ENCODE measurements around the gene TXNRD2.

DNA sequence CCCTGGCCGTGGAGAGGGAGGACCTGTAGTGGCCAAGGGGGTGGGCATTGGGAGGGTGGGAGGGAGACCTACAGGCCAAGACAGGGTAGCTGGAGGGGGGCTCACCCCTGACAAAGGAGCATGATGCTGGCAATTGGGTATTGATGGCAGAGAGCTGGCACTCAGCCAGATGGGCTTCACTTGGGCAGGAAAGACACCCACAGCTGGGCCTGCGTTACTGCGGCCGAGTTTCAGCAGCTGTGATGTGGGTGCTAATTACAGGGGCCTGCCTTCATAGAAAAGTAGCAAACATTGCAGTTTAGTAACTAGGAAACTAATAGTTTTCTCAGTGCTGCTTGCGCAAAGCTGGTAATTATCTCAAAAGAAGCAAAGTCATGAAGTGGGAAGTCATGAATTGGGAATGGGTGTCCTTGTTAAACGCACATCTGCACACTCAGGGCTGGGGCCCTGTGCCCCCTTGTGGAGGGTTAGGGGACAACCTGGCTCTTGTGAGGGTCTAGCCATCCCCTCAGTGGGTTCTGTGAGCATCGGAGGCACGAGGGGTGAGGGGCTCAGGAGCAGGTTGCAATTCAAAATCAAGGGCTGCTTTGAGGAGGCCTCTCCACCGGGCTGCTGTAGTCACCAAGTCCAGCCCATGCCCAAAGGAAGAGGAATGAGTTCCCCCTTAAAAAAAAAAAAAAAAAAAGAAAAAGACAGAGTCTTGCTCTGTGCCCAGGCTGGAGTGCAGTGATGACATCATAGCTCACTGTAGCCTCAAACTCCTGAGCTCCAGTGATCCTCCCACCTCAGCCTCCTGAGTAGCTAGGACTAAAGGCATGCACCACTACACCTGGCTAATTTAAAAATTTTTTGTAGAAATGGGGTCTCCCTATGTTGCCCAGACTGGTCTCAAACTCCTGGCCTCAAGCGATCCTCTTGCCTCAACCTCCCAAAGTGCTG, 24.4 kb upstream of the TXNRD2 start:
- TF ChIP-seq, protein P1, sequence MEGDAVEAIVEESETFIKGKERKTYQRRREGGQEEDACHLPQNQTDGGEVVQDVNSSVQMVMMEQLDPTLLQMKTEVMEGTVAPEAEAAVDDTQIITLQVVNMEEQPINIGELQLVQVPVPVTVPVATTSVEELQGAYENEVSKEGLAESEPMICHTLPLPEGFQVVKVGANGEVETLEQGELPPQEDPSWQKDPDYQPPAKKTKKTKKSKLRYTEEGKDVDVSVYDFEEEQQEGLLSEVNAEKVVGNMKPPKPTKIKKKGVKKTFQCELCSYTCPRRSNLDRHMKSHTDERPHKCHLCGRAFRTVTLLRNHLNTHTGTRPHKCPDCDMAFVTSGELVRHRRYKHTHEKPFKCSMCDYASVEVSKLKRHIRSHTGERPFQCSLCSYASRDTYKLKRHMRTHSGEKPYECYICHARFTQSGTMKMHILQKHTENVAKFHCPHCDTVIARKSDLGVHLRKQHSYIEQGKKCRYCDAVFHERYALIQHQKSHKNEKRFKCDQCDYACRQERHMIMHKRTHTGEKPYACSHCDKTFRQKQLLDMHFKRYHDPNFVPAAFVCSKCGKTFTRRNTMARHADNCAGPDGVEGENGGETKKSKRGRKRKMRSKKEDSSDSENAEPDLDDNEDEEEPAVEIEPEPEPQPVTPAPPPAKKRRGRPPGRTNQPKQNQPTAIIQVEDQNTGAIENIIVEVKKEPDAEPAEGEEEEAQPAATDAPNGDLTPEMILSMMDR (IDR thresholded peaks at IDR 0.05), result no peak
- TF ChIP-seq POLR2AphosphoS5 (IDR thresholded peaks at IDR 0.05) (no peak), POLR2A (IDR thresholded peaks at IDR 0.05) (no peak), EP300 (IDR thresholded peaks at IDR 0.05) (no peak)
